Measurements from ENCODE around the gene NID2.

NID2 gene

GRCh38 chr14:51977075-51977474 is 91.8 kb downstream of the NID2 start:
- no peak for TF ChIP-seq CTCF (IDR thresholded peaks at IDR 0.05; ENCODE audit: low read depth, low read length)
- DNase-seq (ENCODE audit: extremely low read depth, low read depth): no peak

GRCh38 chr14:51972566-51972965 is 96.3 kb downstream of the NID2 start:
- no peak for DNase-seq (ENCODE audit: extremely low read depth, low read depth)
- no peak for TF ChIP-seq CTCF (IDR thresholded peaks at IDR 0.05; ENCODE audit: low read depth, low read length)

GRCh38 chr14:51969852-51970540 is 98.9 kb downstream of the NID2 start:
- DNase-seq (ENCODE audit: extremely low read depth, low read depth): no peak
- no peak for TF ChIP-seq CTCF (IDR thresholded peaks at IDR 0.05; ENCODE audit: low read depth, low read length)

GRCh38 chr14:51967521-51967920 is 101.3 kb downstream of the NID2 start:
- no peak for DNase-seq (ENCODE audit: extremely low read depth, low read depth)
- TF ChIP-seq CTCF (IDR thresholded peaks at IDR 0.05; ENCODE audit: low read depth, low read length): no peak

GRCh38 chr14:51963286-51963685 is 105.6 kb downstream of the NID2 start:
- DNase-seq (ENCODE audit: extremely low read depth, low read depth): peak; percentile 25
- TF ChIP-seq CTCF (IDR thresholded peaks at IDR 0.05; ENCODE audit: low read depth, low read length): no peak

- no peak for DNase-seq (ENCODE audit: extremely low read depth, low read depth)
- TF ChIP-seq CTCF (IDR thresholded peaks at IDR 0.05; ENCODE audit: low read depth, low read length): no peak
These were observed 106.1 kb downstream of the NID2 start for GRCh38 chr14:51962711-51963110.

GRCh38 chr14:51960866-51961265 is 108.0 kb downstream of the NID2 start:
- TF ChIP-seq CTCF (IDR thresholded peaks at IDR 0.05; ENCODE audit: low read depth, low read length): no peak
- DNase-seq (ENCODE audit: extremely low read depth, low read depth): no peak
